Parathyroid adenoma (tissue), 2 donors: ENCODE measurements around the gene LAMA2.

ENCODE experiments used
- H2AFZ ChIP-seq: fragments of 300-600 bp; sonication (generic); one replicate; pipeline ENCODE4 v1.7.0; 2017; ENCODE audit warnings: antibody characterized with exemption, mild to moderate bottlenecking
- H3K27ac ChIP-seq: fragments of 300-600 bp; sonication (generic); one replicate; pipeline ENCODE4 v1.7.0; 2017
- H3K27me3 ChIP-seq: fragments of 300-600 bp; sonication (generic); one replicate; pipeline ENCODE4 v1.7.0; 2017; ENCODE audit warnings: low read length; ENCODE audit not compliant: control insufficient read depth, insufficient read depth
- H3K36me3 ChIP-seq: fragments of 300-600 bp; sonication (generic); one replicate; pipeline ENCODE4 v1.7.0; 2017; ENCODE audit warnings: low read length; ENCODE audit not compliant: control insufficient read depth, insufficient read depth
- H3K4me1 ChIP-seq: fragments of 300-600 bp; sonication (generic); one replicate; pipeline ENCODE4 v1.7.0; 2017; ENCODE audit warnings: control low read depth
- H3K4me2 ChIP-seq: fragments of 300-600 bp; sonication (generic); one replicate; pipeline ENCODE4 v1.7.0; 2017; ENCODE audit warnings: low read length
- H3K4me3 ChIP-seq: fragments of 300-600 bp; sonication (generic); one replicate; pipeline ENCODE4 v1.7.0; 2017; ENCODE audit warnings: low read depth, low read length
- H3K79me2 ChIP-seq: fragments of 300-600 bp; sonication (generic); one replicate; pipeline ENCODE4 v1.7.0; 2017; ENCODE audit warnings: control low read depth
- H3K9ac ChIP-seq: fragments of 300-600 bp; sonication (generic); one replicate; pipeline ENCODE4 v1.7.0; 2017; ENCODE audit warnings: mild to moderate bottlenecking
- H3K9me3 ChIP-seq: fragments of 300-600 bp; sonication (generic); one replicate; pipeline ENCODE4 v1.7.0; 2017; ENCODE audit warnings: low read length; ENCODE audit not compliant: control insufficient read depth
- TF ChIP-seq, protein P1 (sequence below): fragments of 300-600 bp; sonication (generic); IDR thresholded peaks from one replicate; pipeline ENCODE4 v1.7.0; 2017; ENCODE audit warnings: antibody characterized with exemption, mild to moderate bottlenecking
- donor health status: primary hyperparathyroidism.

The LAMA2 gene

DNA sequence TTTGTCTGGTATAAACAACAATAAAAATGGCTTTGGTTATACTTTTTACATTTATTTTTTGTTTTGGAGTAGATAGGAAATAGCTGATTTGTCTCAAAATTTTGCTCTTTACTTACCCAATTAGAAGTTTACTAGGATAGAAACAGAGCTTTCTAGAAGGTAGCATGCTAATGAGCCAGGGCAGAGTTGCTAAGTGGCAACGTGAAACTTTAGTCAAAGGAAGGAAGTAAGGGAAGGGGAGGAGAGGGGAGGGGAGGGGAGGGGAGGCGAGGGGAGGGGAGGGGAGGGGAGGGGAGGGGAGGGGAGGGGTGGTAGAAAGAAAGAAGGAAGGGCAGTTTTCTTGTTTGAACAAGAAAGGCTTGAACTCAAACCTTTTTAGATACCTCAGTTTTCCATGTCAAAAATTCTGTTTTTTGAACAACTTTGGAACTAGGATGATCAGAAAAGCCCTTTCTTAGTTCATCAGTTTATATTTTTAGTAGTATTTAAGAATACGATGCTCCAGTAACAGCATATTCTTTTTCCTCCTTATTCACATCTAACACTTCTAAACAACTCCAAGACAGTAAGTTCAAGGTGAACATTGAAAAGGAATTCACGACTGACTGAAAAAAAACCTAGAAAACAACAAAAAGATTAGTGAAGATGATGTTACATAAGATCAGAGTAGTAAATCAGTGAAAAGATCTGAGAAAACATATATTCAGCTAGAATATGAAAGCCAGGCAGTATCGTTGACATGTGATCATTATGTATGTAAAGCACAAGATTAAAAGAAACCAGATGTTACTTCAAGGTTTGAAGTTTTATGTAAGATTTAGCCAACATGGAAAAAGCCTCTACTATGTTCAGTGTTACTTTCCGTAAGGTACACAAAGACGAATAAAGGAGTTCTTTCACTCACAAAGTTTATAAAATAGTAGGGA, 563.6 kb downstream of the LAMA2 start:
- no peak overlapping the region for H2AFZ ChIP-seq
- no peak overlapping the region for H3K4me2 ChIP-seq
- no peaks in the 10 kb centered on the region for H3K36me3 ChIP-seq
- H3K9me3 ChIP-seq = no peaks in the 10 kb centered on the region
- no peaks in the 10 kb centered on the region for H3K4me1 ChIP-seq
- TF ChIP-seq, protein P1, sequence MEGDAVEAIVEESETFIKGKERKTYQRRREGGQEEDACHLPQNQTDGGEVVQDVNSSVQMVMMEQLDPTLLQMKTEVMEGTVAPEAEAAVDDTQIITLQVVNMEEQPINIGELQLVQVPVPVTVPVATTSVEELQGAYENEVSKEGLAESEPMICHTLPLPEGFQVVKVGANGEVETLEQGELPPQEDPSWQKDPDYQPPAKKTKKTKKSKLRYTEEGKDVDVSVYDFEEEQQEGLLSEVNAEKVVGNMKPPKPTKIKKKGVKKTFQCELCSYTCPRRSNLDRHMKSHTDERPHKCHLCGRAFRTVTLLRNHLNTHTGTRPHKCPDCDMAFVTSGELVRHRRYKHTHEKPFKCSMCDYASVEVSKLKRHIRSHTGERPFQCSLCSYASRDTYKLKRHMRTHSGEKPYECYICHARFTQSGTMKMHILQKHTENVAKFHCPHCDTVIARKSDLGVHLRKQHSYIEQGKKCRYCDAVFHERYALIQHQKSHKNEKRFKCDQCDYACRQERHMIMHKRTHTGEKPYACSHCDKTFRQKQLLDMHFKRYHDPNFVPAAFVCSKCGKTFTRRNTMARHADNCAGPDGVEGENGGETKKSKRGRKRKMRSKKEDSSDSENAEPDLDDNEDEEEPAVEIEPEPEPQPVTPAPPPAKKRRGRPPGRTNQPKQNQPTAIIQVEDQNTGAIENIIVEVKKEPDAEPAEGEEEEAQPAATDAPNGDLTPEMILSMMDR = no peak
- H3K27ac ChIP-seq = no peak overlapping the region
- H3K9ac ChIP-seq = no peak overlapping the region
- no peak overlapping the region for H3K4me3 ChIP-seq
- H3K27me3 ChIP-seq = no peaks in the 10 kb centered on the region
- H3K79me2 ChIP-seq = no peaks in the 10 kb centered on the region

DNA sequence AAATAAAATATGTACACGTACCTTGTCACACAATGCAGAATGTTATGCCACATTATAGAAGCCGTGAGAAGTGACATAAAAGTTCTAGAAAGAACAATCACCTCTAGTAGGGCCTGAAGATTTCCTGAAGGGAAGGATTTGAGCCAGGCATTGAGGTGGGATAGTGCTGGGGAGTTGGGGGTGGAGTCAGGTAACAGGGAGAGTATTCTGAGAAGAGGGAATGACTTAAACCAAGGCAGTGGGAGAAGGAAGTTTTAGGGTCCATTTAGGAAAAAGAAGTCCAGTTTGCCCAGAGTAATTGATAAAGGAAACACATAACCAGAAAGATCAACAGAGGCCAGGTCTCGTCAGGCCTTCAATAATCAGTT, 564.2 kb downstream of the LAMA2 start:
- Histone ChIP-seq H2AFZ (no peak overlapping the region), H3K4me3 (no peak overlapping the region), H3K9ac (no peak overlapping the region), H3K27ac (no peak overlapping the region), H3K9me3 (no peaks in the 10 kb centered on the region), H3K79me2 (no peaks in the 10 kb centered on the region), H3K4me1 (no peaks in the 10 kb centered on the region), H3K4me2 (no peak overlapping the region), H3K36me3 (no peaks in the 10 kb centered on the region), H3K27me3 (no peaks in the 10 kb centered on the region)
- TF ChIP-seq, protein P1 = no peak

DNA sequence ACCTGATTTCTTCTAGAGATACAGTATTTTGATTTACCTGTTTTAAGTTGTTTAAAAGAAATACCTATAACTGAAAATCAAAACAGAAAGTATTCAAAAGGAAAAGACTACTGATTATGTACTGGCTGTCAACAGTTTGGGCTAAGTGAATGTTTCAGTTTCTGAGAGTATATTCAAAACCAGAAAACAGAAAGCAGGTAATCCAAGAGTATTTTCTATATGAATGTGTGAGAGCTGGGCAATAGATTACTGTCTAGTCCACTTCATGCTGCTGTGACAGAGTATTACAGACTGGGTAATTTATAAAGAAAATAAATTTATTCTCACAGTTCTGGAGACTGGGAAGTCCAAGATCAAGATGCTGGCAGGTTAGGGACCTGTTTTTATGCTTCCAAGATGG, 566.0 kb downstream of the LAMA2 start:
- Histone ChIP-seq H3K79me2 (no peaks in the 10 kb centered on the region), H3K9ac (no peak overlapping the region), H3K36me3 (no peaks in the 10 kb centered on the region), H3K9me3 (no peaks in the 10 kb centered on the region), H3K4me1 (no peaks in the 10 kb centered on the region), H3K4me3 (no peak overlapping the region), H3K4me2 (no peak overlapping the region), H3K27ac (no peak overlapping the region), H2AFZ (no peak overlapping the region), H3K27me3 (no peaks in the 10 kb centered on the region)
- TF ChIP-seq, protein P1 = no peak

DNA sequence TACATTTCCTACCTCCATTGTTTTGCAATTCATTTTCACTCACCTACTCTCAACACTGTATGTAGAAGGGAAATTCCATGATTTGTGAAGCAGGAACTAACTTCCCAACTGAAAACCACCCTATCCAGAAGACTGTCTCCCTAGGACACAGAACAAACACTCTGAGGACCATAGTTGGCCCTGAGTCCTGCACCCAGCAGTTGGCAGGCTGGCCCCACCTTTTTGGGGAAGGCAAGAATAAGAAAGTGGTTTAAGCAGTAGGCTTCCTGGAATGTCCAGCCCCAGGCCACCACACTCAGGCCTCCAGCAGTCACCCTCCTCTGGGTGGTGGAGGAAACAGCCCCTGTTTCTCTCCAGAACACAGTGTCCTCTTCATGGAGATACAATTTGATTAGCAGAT, 568.2 kb downstream of the LAMA2 start:
- Histone ChIP-seq H3K4me2 (no peak overlapping the region), H3K36me3 (no peaks in the 10 kb centered on the region), H3K4me3 (no peak overlapping the region), H3K79me2 (no peaks in the 10 kb centered on the region), H3K9me3 (no peaks in the 10 kb centered on the region), H3K27ac (no peak overlapping the region), H2AFZ (no peak overlapping the region), H3K27me3 (no peaks in the 10 kb centered on the region), H3K4me1 (no peaks in the 10 kb centered on the region), H3K9ac (no peak overlapping the region)
- TF ChIP-seq, protein P1 = no peak

DNA sequence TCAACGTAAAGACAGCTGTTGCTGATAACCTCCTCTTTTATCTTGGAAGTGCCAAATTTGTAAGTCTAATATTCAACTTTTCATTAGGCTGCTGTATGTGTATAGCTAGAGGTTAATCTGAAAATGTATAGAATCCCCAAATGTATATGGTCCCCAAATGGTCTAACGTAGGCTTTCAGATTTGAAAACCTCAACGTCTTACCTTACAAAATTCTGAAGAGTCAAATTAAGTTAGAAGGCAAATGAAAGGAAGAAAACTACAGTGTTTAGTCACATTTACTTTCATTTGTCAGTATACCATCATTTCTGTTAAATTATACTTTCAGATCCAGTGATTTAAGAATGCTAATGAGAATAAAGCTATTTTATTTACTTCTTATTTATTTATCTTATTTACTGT, 570.1 kb downstream of the LAMA2 start:
- Histone ChIP-seq H3K4me3 (no peak overlapping the region), H3K27ac (no peak overlapping the region), H3K36me3 (no peaks in the 10 kb centered on the region), H2AFZ (no peak overlapping the region), H3K27me3 (no peaks in the 10 kb centered on the region), H3K9me3 (no peaks in the 10 kb centered on the region), H3K79me2 (no peaks in the 10 kb centered on the region), H3K4me2 (no peak overlapping the region), H3K9ac (no peak overlapping the region), H3K4me1 (no peaks in the 10 kb centered on the region)
- TF ChIP-seq, protein P1 = no peak
